Stimulated activated naive CD8-positive, alpha-beta T cell treated with anti-CD3 and anti-CD28 coated beads, Interleukin-15, Interleukin-2, amounts not matched to agents 100 U/mL and 50 U/mL, for 24 hours (primary cell): ENCODE measurements around the gene KRTAP20-4.
A peak's percentile ranks its signal among the peaks of the same experiment; 100 is the strongest.

Source experiments
- ATAC-seq: fragments of 150-1000 bp; cut with Tn5 transposase; one replicate; pipeline ENCODE4 v1.10.0; 2021
- DNase-seq: peaks from one replicate; pipeline ENCODE4 v3.0.0; 2021

Gene KRTAP20-4

DNA sequence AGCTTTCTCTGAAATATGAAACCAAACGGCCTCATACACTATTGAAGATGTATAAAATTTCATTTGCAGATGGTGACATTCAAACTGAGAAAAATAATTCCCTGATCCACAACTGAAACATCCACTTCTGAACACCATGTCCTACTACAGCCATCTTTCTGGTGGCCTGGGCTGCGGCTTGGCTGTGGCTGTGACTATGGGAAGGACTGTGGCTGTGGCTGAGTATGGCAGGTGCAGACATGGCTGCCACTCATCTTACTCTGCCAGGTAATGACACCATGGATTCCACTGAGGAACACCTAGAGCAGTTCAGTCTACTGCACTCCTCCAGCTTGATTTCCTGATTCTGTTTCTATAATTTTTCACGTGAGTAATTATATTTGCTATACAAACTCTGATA is at the start of gene KRTAP20-4:
TSS of gene KRTAP20-4 (plus strand) at position 106 of the 400 bp plus-strand sequence.
- ATAC-seq, result no peak
- no peak for DNase-seq

DNA sequence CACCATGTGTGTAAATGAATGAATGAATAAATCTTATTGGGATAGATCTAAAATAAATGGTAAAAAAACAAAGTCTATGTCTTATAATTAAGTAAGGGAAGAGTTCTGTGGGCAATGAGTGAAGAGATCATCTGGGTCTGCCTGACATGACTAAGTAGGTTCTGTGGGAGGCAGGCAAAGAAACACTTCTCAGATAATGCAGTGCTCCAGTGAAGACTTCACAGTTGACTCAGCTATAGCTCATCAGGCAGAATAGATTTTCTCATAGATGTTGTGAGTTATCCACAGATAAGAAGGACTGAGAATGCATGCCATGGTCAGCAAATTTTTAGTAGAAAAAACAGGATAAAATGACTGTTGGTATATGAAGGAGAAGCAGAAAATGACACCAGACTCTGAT is 42.7 kb upstream of the KRTAP20-4 start:
- no peak for ATAC-seq
- no peak for DNase-seq

GRCh38 chr21:30579346-30579745 is 41.1 kb upstream of the KRTAP20-4 start:
- ATAC-seq (no peak), DNase-seq (no peak)

GRCh38 chr21:30580132-30580531 is 40.3 kb upstream of the KRTAP20-4 start:
- ATAC-seq, result no peak
- DNase-seq, result no peak

DNA sequence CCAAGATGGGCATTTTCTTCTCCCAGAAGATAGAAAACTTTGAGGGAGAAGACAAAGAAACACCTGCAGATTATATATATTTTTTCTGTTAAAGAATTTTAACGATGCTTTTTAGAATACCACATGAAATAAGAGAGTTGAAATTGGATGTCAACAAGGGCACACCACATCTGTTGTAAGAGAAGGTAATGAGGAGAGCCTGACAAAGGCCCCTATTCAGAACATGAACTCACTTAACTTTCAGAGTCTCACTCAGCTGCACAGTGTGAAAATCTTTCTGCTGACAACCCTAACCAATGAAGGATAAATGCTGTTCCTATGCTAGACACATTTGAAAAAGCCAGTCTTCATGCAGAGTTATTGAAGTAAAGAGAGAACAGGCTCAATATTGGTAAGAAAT is 37.6 kb upstream of the KRTAP20-4 start:
- ATAC-seq (no peak), DNase-seq (no peak)

- ATAC-seq, result no peak
- DNase-seq, result no peak
Measured at GRCh38 chr21:30590297-30590696, 30.1 kb upstream of the KRTAP20-4 start, which contains the start of gene KRTAP22-2. Gene KRTAP22-2 (minus strand): TSS chr21:30590397.

DNA sequence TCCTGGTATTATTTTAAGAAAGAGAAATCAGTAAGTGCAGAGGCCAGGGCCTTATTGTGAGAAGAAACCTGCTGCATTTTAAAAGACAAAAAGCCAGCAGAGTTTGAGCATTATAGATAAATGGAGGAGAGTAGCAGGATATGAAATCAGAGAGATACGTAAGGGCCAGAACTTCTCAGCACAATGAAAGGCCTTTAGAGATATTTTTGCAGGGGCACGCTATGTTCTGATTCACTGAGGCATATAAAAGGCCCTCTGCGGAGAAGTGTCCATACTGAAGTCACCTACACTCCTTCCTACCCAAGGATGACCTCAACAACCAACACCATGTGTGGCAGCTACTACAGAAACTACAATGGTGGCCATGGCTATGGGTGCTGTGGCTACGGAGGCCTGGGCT is 28.3 kb upstream of the KRTAP20-4 start, which contains the start of gene KRTAP6-3:
TSS of gene KRTAP6-3 (plus strand) at position 301 of the 400 bp plus-strand sequence. CDS start at position 307, 6 bp downstream.
- ATAC-seq (no peak), DNase-seq (no peak)

GRCh38 chr21:30598802-30599201 is 21.6 kb upstream of the KRTAP20-4 start, which contains the start of gene KRTAP6-2:
Gene KRTAP6-2 (minus strand): TSS chr21:30598902. CDS start chr21:30598874, 28 bp downstream.
- ATAC-seq (no peak), DNase-seq (no peak)

GRCh38 chr21:30600787-30601186 is 19.6 kb upstream of the KRTAP20-4 start, which contains the start of gene KRTAP22-1:
Gene KRTAP22-1 (plus strand): TSS chr21:30601087.
- no peak for DNase-seq
- ATAC-seq, result no peak

DNA sequence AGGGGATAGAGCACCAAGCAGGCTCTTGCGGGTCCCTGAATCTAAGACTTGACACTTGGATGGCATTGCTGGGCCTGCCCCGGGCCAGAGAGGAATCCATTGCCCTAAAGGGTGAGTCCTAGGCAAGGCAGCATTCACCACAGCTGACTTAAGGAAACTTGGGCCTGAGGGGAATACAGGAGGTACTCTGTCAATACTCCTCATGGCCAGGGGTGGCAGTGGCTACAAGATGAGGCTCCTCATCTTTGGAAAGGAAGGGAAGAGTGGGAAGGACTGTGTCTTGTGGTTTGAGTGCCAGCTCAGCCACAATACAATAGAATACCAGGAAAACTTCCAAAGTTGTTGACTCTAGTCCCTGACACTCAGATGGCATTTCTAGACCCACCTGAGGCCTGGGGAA is 14.5 kb upstream of the KRTAP20-4 start:
- ATAC-seq, result no peak
- DNase-seq, result no peak

DNA sequence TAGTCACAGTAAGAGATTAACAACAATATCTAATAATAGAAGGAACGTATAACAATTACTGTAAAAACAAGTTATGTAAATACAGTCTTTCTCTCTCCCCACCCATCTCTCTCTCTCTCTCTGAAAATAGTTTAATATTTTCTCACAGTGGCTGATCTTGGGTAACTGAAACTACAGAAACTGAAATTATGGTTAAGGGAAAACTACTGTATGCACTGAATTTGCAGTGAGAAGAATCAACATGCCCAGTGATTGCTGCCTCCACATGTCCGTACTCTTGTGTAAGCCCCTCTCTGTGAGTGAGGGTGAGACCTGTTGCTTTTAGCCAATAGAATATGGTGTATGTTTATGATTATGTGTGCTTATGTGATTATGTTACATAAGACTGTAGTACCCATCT is 8.3 kb upstream of the KRTAP20-4 start:
- ATAC-seq, result no peak
- DNase-seq, result no peak

- ATAC-seq, result peak; percentile 19
- DNase-seq, result no peak
Measured at GRCh38 chr21:30613836-30614235, 6.6 kb upstream of the KRTAP20-4 start, which contains the start of gene KRTAP6-1. Gene KRTAP6-1 (minus strand): TSS chr21:30613930. CDS start chr21:30613904, 26 bp downstream.

- ATAC-seq (no peak), DNase-seq (no peak)
Measured at GRCh38 chr21:30615199-30615598, 5.2 kb upstream of the KRTAP20-4 start.

DNA sequence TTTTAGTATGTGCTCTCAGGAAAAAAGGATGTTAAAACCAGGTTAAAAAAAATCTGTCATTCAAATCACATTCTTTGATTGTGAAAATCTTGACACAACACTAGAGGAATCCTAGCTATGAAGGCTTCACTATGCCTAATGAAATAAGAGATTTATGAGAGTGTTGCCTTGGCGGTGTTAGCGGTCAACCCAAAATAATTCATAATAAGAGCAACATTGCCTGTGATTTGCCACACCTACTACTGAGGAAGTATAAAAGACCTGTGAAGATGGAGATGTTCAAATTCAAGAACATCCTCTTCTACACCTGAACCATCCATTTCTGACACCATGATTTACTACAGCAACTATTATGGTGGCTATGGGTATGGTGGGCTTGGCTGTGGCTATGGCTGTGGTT is 4.3 kb upstream of the KRTAP20-4 start, which contains the start of gene KRTAP20-1:
TSS of gene KRTAP20-1 (plus strand) at position 301 of the 400 bp plus-strand sequence. CDS start at position 331, 30 bp downstream.
- ATAC-seq (no peak), DNase-seq (no peak)

DNA sequence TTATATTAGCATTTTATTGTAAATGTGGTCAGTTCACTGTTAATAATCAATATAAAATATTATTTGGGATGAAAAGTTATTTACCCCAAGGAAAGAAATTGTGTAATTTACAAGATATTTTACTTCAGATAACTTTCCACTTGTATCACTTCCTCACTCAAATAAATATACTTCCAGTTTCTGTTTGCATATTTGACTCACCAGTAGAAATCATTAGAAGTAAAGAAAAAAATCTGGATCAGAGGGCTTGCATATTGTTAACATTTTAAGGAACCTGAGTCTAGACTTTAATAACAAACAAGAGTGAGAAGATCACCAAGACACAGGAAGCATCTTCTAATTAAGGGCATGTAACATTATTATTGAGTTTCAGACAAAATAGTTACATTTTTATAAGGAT is 347 bp upstream of the KRTAP20-4 start:
- no peak for DNase-seq
- ATAC-seq, result no peak

GRCh38 chr21:30623362-30623761 is 2.9 kb downstream of the KRTAP20-4 start:
- DNase-seq, result no peak
- ATAC-seq, result no peak

DNA sequence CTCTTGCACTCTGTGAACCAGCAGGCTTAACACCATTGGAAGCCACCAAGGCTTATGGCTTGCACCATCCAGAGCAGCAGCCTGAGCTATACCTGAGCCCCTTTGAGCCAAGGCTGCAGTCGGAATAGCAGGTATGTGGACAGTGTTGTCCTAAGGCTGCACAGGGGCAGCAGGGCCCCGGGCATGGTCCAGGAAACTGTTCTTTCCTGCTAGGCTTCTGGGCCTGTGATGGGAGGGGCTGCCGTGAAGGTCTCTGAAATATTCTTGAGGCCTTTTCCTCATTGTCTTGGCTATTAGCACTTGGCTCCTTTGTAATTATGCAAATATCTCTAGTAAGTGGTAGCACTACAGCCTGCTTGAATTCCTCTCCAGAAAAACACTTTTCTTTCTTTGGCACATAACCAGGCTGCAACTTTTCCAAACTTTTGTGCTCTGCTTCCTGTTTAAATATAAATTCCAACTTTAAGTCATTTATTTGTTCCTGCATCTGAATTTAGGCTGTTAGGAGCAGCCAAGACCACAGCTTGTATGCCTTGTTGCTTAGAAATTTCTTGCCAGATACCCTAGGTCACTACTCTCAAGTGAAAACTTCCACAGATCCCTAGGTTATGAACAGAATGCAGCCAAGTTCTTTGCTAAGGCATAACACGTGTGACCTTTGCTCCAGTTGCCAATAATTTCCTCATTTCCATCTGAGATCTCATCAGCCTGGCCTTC is 5.2 kb downstream of the KRTAP20-4 start:
- ATAC-seq, result no peak

GRCh38 chr21:30628109-30628508 is 7.7 kb downstream of the KRTAP20-4 start:
- ATAC-seq, result no peak
- DNase-seq, result no peak

More for the DNA sequence above, 5.2 kb downstream of the KRTAP20-4 start:
- DNase-seq, result no peak

DNA sequence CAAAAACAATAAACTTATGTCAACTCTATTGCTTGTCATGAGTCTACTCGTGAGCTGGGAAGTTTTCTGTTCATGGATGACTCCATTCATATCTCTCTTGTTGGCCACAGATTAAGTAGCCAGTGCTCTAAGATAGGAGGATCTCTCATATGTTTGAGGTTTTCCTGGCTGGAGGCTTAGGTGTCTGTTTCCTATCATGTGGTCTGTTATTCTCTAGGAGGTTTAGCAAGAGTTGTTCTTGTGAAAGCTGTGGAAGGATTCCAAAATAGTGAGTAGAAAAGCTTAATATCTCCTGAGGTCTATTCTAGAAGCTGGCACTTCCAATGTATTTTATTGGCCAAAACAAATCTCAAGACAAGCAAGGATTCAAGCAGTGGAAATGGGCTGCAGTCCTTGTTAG is 8.8 kb downstream of the KRTAP20-4 start:
- no peak for ATAC-seq
- no peak for DNase-seq

GRCh38 chr21:30634906-30635305 is 14.5 kb downstream of the KRTAP20-4 start, which contains the start of gene KRTAP20-2:
Gene KRTAP20-2 (plus strand): TSS chr21:30635206. CDS start chr21:30635264, 58 bp downstream.
- no peak for ATAC-seq
- DNase-seq, result no peak

DNA sequence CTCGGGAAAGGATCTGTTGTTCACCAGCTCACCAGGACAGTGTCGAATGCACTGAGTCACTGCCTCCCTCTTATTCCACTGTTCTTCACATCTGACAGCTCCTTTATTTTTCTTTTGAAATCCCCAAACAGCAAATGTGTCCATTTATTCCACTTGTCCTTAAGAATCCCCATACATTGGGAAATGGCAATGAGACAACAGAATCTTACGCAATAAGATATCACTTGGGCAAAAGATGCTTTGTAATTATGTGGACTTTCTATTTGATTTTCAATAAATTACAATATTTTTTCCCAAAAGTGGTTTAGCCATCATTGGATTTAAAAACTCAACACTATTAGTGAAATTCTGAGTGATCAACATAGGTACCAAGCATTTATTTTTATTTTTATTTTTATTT is 18.3 kb downstream of the KRTAP20-4 start:
- ATAC-seq (no peak), DNase-seq (no peak)

DNA sequence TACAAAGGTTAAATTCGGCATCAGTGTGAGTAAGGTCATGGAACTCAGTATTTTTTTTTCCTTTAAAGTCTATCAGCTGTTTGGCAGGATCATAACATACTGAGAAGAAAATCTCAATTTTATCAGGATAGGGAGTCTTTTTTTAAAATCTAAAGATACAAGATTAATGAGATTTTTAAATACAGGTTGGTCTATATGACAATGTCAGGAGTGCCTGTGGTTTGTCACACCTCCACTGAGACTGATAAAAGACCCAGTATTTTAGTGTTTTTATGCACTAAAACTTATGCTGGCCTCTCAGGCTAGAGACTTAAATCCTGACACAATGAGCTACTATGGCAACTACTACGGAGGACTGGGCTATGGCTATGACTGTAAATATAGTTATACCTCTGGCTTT is 22.1 kb downstream of the KRTAP20-4 start, which contains the start of gene KRTAP20-3:
TSS of gene KRTAP20-3 (plus strand) at position 301 of the 400 bp plus-strand sequence.
- no peak for ATAC-seq

GRCh38 chr21:30646904-30647414 is 26.5 kb downstream of the KRTAP20-4 start:
- no peak for DNase-seq
- no peak for ATAC-seq

More for the DNA sequence above, 22.1 kb downstream of the KRTAP20-4 start, which contains the start of gene KRTAP20-3:
- no peak for DNase-seq
